HG02588 (cell line): ENCODE measurements around the gene DLG5.
A peak's percentile ranks its signal among the peaks of the same experiment; 100 is the strongest.

ENCODE experiments used
- ATAC-seq: cut with Tn5 transposase; IDR thresholded peaks from one replicate; pipeline ENCODE4 v1.9.1; 2021; ENCODE audit warnings: mild to moderate bottlenecking, moderate library complexity; ENCODE audit not compliant: unreplicated experiment

Gene DLG5

GRCh38 chr10:77868523-77868922 is 58.0 kb downstream of the DLG5 start:
- ATAC-seq = no peak

DNA sequence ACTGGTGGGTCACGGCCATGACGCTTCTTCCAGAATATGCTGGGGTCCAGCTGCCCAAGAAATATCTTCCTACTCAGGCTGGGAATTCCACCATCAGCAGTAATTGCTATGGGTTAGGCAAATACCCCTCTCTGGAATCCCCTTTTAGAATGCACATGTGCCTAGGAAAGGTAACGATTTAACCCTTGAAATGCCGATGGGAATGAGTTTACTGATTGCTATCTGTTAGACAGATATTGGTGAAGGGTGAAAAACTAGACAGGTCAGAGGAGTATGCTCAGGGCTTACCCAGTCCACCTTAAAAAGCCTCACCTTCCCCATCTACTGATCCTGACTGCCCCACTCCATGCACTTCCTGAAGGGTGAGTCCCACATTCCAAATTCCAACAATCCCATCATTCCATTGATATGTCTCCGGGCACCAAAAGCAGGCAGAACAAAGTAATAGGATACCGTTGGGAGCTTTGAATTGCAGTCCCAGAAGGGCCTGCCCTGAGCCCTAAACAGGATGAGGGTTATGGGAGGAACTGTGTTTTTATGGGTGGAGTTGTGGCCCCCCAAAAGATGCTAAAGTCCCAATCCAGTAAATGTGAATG is 59.3 kb downstream of the DLG5 start:
- no peak for ATAC-seq

DNA sequence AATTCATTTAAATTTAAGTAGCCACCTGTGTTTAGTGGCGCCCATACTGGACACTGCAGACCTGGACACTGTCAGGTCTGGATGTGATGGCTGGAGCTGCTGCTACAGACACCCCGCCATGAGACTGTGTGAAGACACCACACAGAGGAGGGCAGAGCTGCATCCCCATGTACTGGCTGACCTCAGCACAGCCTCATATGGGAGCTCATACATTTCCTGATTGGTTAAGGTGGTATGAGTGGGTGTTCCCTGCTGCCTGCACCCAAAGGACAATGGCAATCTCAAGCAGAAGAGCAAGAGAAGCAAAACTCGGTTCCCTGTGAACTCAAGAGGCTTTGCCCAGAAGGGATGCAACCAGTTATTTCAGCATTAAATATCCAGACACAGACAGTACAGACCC is 60.0 kb downstream of the DLG5 start:
- ATAC-seq = no peak

- ATAC-seq = no peak
These were observed 60.8 kb downstream of the DLG5 start for GRCh38 chr10:77865580-77866324.

GRCh38 chr10:77864151-77864851 is 62.3 kb downstream of the DLG5 start:
- no peak for ATAC-seq

- ATAC-seq = no peak
These were observed 63.1 kb downstream of the DLG5 start for GRCh38 chr10:77863446-77863845.

GRCh38 chr10:77862595-77862994 is 64.0 kb downstream of the DLG5 start:
- ATAC-seq = no peak

DNA sequence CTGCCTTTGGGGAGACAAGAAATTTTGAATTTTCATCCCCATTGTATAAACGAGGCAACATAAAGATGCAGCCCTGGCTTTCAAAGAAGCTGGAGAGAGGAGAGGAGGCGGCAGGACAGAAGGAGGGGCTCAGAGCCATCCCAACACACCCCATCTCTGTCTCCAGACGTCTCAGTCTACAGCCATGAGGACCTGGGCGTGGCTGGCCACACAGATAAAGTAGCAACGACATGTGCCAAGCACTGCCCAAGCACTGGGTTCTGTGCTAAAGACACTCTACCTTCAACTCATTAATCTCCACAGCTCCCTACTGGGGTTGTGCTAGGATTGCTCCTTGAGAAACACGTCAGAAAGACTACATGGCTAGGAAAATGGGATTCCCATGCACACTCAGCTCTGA is 65.2 kb downstream of the DLG5 start:
- no peak for ATAC-seq

DNA sequence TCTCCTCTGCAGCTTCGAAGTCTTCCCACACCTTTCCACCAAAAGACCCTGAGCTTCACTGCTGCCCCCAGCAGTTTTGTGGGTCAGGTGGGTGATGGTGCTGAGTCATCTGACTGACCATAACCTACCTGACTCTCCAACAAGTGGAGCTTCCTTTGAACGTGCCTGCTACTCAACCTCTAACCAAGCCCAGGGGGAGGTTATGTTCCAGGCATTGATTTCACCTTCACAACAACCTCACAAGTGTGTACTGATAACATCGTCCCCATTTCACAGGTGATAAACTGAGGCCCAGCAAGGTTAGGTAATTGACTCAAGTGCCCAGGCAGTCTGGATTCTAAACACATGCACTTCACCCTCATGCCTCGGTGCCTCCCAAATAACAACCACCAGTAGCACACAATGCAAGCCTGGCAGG is 66.7 kb downstream of the DLG5 start:
- ATAC-seq = no peak

DNA sequence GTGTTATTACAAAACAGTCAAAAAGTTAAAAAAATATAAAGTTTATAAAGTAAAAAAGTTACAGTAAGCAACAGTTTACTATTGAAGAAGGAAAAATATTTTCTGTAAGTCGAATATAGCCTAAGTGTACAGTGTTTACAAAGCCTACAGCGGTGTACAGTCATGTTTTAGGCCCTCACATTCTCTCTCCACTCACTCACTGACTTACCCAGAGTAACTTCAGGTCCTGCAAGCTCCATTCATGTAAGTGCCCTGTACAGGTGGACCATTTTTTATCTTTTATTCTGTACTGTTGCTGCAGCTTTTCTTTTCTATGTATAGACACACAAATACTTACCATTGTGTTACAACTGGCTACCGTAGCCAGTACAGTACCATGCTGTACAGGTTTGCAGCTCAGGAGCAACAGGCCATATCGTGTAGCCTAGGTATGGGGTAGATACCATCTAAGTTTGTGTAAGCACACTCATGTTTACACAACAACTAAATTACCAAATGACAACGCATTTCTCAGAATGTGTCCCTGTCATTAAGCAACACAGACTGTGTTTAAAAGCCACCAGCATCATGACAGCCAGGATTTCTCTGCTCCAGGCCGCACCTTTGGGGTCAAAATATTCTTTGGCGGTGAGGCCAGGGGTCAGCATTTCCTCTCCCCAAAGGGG is 67.2 kb downstream of the DLG5 start:
- ATAC-seq = no peak

- no peak for ATAC-seq
These were observed 69.3 kb downstream of the DLG5 start for GRCh38 chr10:77857272-77857671.

DNA sequence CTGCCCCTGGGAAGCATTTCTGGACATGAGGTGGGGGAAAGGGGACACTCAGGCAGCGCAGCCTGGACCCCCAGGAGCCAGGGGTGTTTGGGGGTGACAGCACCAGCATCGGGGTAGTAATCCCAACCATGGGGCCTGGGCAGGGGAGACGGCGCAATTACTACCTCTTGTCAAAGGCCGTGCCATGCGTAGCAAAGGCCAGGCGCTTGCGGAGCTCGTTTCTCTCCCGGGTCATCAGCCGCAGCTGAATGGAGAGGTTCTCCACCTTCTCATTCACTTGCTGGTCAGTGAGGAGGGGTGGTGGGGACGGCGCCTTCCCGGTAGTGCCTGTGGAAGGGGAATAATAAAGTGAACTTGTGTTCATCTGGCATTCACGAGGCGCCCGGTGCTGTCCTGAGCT is 70.0 kb downstream of the DLG5 start:
- ATAC-seq = no peak

DNA sequence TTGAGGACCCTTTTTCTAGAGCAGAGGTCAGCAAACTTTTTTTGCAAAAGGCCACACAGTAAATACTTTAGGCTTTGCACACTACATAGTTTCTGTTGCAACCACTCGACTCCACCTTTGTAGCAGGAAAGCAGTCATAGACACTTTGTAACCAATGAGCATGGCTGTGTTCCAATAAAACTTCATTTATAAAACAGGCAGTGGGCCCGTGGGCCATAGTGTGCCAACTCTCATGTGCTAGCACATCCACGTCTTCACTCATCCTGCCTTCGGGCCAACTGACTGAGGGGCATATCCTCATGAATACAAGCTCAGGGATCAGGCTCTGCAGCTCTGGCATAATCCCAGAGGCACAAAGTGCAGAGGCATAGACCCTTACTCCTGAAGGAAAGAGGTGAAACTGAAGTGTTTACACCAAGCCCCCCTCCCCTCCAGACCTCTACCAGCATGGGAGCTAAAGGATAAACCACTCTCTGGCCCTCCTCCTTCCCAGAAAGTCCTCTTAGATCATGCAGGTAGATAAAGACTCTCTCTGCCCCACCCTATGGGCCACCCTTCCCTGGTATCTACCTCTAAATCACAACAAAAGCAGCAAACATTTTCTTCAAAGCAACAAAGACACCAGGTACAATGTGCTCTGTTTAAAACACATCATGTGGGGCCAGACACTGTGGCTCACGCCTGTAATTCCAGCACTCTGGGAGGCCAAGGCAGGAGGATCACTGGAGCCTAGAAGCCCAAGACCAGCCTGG is 71.0 kb downstream of the DLG5 start:
- ATAC-seq = no peak

DNA sequence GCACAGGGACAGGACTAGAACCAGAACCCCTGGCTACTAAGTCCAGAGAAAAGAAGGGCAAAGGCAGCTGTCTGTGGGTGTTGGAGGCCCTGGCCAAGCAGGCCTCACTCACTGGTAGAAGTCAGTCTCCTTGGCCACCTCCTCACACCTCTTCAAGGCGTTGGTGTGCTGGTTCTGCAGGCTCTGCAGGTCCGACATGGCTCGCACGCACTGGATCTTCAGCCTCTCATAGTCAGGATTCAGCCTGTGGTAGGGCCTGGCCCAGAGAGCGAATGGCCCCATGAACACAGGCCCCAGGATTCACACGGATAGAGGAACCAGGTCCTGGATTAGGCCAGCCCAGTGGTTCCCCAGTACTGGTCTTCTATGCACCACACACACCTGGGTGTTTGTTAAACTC is 72.4 kb downstream of the DLG5 start:
- no peak for ATAC-seq

DNA sequence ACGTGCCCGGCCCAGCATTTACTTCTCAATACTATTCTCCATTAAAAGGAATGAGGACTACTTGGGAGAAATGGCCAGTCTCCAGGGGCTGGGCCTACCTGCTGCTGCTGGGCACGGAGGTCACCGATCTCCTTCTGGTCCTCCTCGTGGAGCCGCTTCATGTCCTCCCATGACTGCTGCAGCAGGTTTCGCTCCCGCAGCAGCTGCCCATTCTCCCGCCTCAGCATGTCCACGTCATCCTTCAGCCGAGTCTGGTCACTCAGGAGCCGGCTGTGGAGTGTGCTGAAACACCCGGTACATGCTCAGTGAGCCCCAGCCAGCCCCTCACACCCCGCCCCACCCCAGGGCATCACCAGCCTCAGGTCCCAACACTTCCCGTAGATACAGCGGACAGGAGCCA is 73.3 kb downstream of the DLG5 start:
- ATAC-seq = no peak

DNA sequence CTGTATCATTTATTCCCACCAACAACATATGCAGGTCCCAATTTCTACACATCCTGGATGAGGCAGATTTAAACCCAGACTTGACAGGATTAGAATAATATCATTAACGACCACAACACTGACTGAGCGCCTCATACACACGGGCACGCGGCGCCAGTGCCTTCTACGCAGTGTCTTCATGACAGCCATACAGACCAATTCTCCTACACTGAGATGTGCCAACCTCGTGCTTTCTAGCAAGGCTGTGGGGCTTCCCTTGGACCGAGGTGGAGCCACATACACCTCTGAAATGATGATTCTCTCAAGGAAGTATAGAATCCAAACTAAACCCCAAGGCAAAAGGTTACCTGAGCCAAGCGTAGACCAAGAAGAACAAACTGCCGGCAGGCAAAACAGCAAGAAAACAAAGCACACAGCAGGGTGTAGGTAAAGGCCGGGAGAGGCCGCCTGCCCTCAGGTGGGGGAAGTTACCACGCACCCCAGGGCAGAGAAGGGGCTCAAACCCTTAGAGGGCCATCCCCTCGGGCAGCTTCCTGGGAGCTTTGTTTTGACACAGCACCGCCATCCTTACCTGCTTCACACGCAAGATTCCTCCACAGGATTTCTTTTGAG is 75.8 kb downstream of the DLG5 start:
- no peak for ATAC-seq

DNA sequence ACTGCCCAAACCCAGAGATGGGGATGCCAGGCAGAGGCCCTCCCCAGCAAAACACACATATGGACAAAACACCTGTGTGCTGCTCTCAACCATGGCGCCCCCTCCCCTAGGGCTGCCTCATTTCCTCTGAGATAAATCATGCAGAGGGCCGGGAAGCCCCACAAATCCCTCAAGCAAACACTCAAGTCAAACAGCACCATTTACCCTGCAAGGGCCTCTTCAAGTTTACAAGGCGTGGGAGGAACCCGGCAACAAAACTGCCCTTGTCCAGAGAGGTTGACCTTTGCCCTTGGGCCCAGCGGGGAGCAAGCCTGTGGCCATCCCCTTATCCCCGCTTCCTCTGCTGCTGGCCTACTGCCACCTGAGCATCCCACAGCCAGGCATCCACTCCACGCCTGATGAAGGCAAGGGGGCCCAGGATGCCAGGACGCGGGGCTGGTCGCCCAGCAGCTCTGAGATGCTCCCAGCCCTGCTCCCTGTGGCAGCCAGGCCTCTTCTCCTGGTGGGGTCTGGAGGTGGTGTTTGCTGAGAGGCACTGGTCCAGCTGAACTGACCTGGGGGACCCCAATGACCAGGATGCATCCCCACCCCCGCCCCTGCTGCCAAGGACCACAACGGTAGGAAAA is 77.4 kb downstream of the DLG5 start:
- peak; percentile 39 for ATAC-seq

GRCh38 chr10:77846718-77847311 is 79.7 kb downstream of the DLG5 start:
- peak; percentile 61 for ATAC-seq

DNA sequence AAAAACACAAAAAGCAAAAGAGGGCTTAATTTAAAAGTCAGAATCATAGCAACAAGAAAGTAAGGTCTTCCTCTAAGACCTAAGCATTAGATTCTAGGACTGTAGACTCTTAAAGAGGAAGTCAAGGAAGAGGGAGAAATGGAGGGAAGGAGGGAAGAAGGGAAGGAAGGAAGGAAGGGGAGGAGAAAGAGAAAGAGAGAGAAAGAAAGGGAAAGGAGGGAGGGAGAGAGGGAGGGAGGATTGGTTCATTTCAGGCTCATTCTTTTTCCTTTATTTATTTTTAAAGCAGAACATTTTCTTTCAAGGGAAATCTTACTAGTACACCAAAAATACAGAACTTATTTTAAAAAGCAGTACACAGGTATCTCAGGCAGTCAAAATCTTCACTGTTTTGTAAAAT is 81.1 kb downstream of the DLG5 start:
- ATAC-seq = no peak
